HFF-Myc (cell line): ENCODE measurements around the gene ARHGAP27.
A peak's percentile ranks its signal among the peaks of the same experiment; 100 is the strongest.
"Not testable (repeated sequence)": the region's sequence is repeated elsewhere in the genome, so short reads cannot be mapped to it uniquely, and the experiment has no call there.

ENCODE experiments used
- DNase-seq: peaks from one replicate; pipeline ENCODE4 v3.0.0-alpha.2; 2011; ENCODE audit warnings: low read depth; ENCODE audit errors: extremely low read depth
- H3K4me3 ChIP-seq: replicated peaks from 2 replicates; pipeline ENCODE4 v1.5.1; 2011; ENCODE audit warnings: low read depth, mild to moderate bottlenecking, control low read depth, low read length
- TF ChIP-seq, protein P1 (sequence below): IDR thresholded peaks from 2 replicates; pipeline ENCODE4 v1.5.1; 2012; ENCODE audit warnings: mild to moderate bottlenecking, low read depth, low read length, control low read depth; ENCODE audit errors: missing control alignments

ARHGAP27 gene

DNA sequence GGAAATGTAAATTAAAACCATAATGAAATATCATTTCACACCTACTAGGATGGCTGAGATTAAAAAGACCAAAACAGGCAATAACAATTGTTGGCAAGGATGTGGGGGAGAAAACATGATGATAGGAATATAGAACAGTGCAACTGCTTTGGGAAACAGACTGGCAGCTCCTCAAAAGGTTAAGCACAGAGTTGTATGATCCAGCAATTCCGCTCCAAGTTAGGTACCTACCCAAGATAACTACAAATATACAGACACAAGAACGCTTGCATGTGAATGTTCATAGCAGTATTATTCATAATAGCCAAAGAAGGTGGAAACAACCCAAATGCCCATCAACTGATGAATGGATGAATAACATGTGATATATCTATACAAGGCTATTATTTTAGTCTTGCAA, 80.8 kb downstream of the ARHGAP27 start:
- TF ChIP-seq, protein P1, sequence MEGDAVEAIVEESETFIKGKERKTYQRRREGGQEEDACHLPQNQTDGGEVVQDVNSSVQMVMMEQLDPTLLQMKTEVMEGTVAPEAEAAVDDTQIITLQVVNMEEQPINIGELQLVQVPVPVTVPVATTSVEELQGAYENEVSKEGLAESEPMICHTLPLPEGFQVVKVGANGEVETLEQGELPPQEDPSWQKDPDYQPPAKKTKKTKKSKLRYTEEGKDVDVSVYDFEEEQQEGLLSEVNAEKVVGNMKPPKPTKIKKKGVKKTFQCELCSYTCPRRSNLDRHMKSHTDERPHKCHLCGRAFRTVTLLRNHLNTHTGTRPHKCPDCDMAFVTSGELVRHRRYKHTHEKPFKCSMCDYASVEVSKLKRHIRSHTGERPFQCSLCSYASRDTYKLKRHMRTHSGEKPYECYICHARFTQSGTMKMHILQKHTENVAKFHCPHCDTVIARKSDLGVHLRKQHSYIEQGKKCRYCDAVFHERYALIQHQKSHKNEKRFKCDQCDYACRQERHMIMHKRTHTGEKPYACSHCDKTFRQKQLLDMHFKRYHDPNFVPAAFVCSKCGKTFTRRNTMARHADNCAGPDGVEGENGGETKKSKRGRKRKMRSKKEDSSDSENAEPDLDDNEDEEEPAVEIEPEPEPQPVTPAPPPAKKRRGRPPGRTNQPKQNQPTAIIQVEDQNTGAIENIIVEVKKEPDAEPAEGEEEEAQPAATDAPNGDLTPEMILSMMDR: no peak
- no peak overlapping the region for H3K4me3 ChIP-seq
- no peak for DNase-seq

DNA sequence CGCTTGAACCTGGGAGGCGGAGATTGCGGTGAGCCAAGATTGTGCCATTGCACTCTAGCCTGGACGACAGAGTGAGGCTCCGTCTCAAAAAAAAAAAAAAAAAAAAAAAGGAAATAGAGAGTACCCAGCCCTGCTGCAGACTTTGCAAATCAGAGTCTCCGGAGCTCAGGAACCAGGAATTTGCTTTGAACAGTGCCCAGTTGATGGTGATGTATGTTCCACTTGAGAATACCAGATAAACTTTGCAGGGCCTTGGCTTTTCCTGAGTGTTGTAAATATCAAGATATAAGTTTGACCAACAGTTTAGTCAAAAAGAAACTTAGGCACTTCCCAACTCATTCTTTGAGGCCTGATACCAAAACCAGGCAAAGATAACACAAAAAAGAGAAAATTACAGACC, 85.2 kb downstream of the ARHGAP27 start:
- TF ChIP-seq, protein P1: no peak
- H3K4me3 ChIP-seq: no peak overlapping the region
- no peak for DNase-seq

DNA sequence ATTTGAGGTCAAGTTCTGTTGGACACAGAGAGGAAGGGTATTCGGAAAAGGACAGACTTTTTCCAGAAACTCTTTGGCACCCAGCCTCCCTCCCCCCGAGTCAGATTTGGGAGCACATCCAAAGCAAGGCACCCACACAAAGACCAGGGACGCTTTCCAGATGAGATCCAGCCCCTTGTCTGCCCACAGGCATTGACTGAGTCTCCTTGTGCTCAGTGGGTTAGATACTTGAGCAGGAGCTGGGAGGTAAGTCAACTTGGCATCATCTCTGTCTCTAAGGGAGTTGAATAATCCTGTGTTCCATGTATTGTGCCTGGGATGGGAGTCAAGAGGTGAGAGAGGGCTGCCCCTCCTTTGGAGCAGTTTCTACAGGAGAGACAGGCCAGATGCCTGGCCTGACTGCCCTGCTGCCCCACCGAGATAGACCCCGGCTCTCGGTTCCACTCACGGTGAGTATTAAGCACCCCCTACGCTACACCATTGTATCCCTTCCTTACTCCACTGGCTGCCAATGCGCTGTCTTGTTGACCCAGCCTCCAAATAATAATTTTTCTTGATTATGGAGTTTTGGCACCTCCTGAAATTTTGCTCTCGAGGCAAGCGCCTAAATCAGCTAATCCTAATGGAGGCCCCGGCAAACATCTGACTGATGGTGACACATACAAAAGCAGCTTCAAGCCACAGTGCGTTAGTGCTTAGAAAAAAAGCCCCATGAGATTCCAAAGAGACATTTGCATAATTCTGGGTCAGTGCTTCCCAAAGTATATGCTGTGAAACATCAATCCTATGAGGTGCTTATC, 86.3 kb downstream of the ARHGAP27 start:
- no peak for DNase-seq
- H3K4me3 ChIP-seq: no peak overlapping the region
- TF ChIP-seq, protein P1: no peak

DNA sequence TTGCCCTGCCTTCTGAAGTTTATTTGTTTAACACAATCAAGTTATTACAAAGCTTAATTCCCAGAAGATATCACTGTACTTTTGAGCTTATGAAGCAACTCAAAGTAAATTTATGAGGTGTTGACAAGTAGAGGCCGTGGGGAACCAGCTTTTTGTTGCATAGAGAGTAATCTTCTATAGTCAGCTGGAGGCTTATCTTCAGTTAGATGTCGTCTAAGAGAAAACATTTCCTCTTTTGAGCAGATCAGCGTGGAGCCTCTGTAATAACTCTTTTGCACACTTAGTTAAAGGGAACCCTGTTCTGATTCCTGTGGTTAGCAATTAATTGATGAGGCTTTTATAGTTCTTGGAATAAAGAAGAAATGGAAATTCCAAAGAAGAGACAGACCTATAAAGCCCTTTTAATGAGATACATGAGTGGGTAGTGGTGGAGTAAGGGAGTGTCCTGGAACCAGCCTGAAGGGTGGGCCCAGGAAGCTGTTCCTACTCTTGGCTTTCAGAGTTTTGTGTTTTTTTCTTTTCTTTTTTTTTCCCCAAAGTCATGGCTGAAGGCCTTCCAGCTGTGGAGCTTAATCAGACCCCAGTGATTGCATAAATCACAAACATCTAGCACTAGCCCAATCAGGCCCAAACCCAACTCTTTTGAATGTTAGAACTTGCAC, 87.0 kb downstream of the ARHGAP27 start:
- peak; percentile 59 for DNase-seq
- H3K4me3 ChIP-seq: no peak overlapping the region
- TF ChIP-seq, protein P1: no peak

DNA sequence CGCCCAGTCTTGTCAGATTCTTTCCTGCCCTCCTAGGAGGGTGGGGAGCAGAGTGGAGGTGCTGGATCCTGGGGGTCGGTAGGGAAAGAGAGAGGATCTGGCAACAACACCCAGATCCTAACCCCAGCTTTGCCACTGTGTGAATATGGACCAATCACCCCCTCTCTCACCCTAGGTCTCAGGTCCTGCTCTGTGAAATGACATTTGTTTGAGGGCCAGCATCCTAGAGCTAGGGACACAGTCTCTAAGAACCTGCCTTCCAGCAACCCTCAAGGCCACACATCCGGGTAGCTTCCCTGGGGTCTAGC, 87.5 kb downstream of the ARHGAP27 start:
- TF ChIP-seq, protein P1: no peak
- no peak for DNase-seq
- H3K4me3 ChIP-seq: no peak overlapping the region

DNA sequence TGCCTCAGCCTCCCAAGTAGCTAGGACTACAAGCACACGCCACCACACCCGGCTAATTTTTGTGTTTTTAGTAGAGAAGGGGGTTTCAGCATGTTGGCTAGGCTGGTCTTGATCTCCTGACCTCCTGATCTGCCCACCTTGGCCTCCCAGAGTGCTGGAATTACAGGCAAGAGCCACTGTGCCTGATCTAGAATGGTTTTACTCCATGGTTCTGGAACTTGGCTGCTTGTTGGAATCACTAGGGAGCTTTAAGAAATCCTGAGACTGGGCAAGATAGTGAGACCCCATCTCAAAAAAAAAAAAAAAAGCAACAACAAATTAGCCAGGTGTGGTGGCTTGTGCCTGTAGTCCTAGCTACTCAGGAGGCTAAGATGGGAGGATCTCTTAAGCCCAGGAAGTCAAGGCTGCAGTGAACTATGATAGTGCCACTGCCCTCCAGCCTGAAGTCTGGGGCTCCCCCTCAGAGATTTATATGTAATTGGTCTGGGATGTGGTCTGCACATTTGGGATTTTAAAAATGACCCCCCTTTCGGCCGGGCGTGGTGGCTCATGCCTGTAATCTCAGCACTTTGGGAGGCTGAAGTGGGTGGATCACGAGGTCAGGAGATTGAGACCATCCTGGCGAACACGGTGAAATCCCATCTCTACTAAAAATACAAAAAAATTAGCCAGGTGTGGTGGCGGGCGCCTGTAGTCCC, 88.6 kb downstream of the ARHGAP27 start:
- not testable (repeated sequence) for DNase-seq, H3K4me3 ChIP-seq
